Liver (tissue), 9 donors: ENCODE measurements around the gene STXBP1. TPM values are rescaled to one million over a fixed set of nuclear protein-coding genes. Genes with fewer than 3 reads are reported as not detected.

Source experiments
- DNase-seq: peaks from one replicate; pipeline ENCODE4 v3.0.0-alpha.2; 2017; ENCODE audit warnings: low spot score
- H3K27ac ChIP-seq, 2 donors: one replicate each; pipeline ENCODE4 v1.7.0; 2013; ENCODE audit warnings: inconsistent platforms in 2 of 2, low read length in 2 of 2, control low read depth in 1 of 2, low read depth in 1 of 2, mild to moderate bottlenecking in 1 of 2
- H3K27me3 ChIP-seq, 4 donors: one replicate each; pipeline versions ENCODE4 v1.6.1 to v1.7.0; 2013; ENCODE audit warnings: low read length in 3 of 4, inconsistent platforms in 1 of 4, mild to moderate bottlenecking in 1 of 4, moderate library complexity in 1 of 4; ENCODE audit not compliant: control insufficient read depth in 4 of 4, insufficient read depth in 4 of 4
- H3K36me3 ChIP-seq, 4 donors: one replicate each; pipeline versions ENCODE4 v1.6.1 to v1.7.0; 2013; ENCODE audit warnings: low read length in 3 of 4, mild to moderate bottlenecking in 3 of 4, low read depth in 1 of 4, moderate library complexity in 1 of 4; ENCODE audit not compliant: control insufficient read depth in 4 of 4, insufficient read depth in 3 of 4
- H3K4me1 ChIP-seq, 4 donors: one replicate each; pipeline versions ENCODE4 v1.6.1 to v1.7.0; 2013; ENCODE audit warnings: low read length in 3 of 4, mild to moderate bottlenecking in 3 of 4, moderate library complexity in 1 of 4; ENCODE audit not compliant: control insufficient read depth in 4 of 4, insufficient read depth in 4 of 4
- H3K4me3 ChIP-seq, 3 donors: one replicate each; pipeline versions ENCODE4 v1.6.1 to v1.7.0; 2013; ENCODE audit warnings: low read length in 3 of 3, control low read depth in 1 of 3, low read depth in 1 of 3, mild to moderate bottlenecking in 1 of 3
- H3K9ac ChIP-seq, 2 donors: one replicate each; pipeline ENCODE4 v1.7.0; 2013; ENCODE audit warnings: low read length in 2 of 2, mild to moderate bottlenecking in 2 of 2, moderate library complexity in 2 of 2, control low read depth in 1 of 2, low read depth in 1 of 2
- H3K9me3 ChIP-seq, 4 donors: one replicate each; pipeline versions ENCODE4 v1.6.1 to v1.7.0; 2013; ENCODE audit warnings: low read length in 3 of 4; ENCODE audit not compliant: control insufficient read depth in 4 of 4
- EGR1 ChIP-seq, 2 donors: IDR thresholded peaks; 2 replicates each; pipeline ENCODE4 v1.6.1; 2016 to 2018; ENCODE audit warnings: antibody characterized with exemption in 2 of 2, low read depth in 2 of 2
- FOXA1 ChIP-seq: IDR thresholded peaks from 2 replicates; pipeline ENCODE4 v1.6.1; 2016; ENCODE audit warnings: antibody characterized with exemption
- FOXA2 ChIP-seq: IDR thresholded peaks from 2 replicates; pipeline ENCODE4 v1.6.1; 2016; ENCODE audit warnings: antibody characterized with exemption
- GABPA ChIP-seq, 2 donors: IDR thresholded peaks in 1 of 2; conservative IDR thresholded peaks in 1 of 2; 2 replicates each; pipeline ENCODE4 v1.6.1; 2016; ENCODE audit warnings: antibody characterized with exemption in 2 of 2, mild to moderate bottlenecking in 1 of 2, moderate library complexity in 1 of 2
- HNF4A ChIP-seq, 2 donors: conservative IDR thresholded peaks; 2 replicates each; pipeline ENCODE4 v1.6.1; 2016; ENCODE audit warnings: antibody characterized with exemption in 2 of 2, mild to moderate bottlenecking in 2 of 2
- HNF4G ChIP-seq: IDR thresholded peaks from 2 replicates; pipeline ENCODE4 v1.6.1; 2016; ENCODE audit warnings: antibody characterized with exemption
- JUND ChIP-seq, 2 donors: IDR thresholded peaks; 2 replicates each; pipeline ENCODE4 v1.6.1; 2016; ENCODE audit warnings: antibody characterized with exemption in 2 of 2
- NR2F2 ChIP-seq: IDR thresholded peaks from 2 replicates; pipeline ENCODE4 v1.6.1; 2016; ENCODE audit warnings: antibody characterized with exemption
- RAD21 ChIP-seq, 2 donors: IDR thresholded peaks; 2 replicates each; pipeline ENCODE4 v1.6.1; 2016; ENCODE audit warnings: antibody characterized with exemption in 2 of 2, mild to moderate bottlenecking in 2 of 2
- RXRA ChIP-seq, 2 donors: IDR thresholded peaks; 2 replicates each; pipeline ENCODE4 v1.6.1; 2017 to 2018; ENCODE audit warnings: antibody characterized with exemption in 2 of 2, mild to moderate bottlenecking in 1 of 2
- SP1 ChIP-seq: IDR thresholded peaks from 2 replicates; pipeline ENCODE4 v1.6.1; 2018; ENCODE audit warnings: antibody characterized with exemption, mild to moderate bottlenecking
- TAF1 ChIP-seq: conservative IDR thresholded peaks from 2 replicates; pipeline ENCODE4 v1.6.1; 2016; ENCODE audit warnings: antibody characterized with exemption, mild to moderate bottlenecking
- WGBS: extraction: QIAGEN DNeasy Blood & Tissue Kit; methylation state at CpG from one replicate; pipeline ENCODE4 v1.1.7; 2013; 5-methylcytosine and 5-hydroxymethylcytosine counted together
- polyA plus RNA-seq, 2 donors: library from polyadenylated mRNA; stranded (reverse) in 1 of 2; unstranded in 1 of 2; fragments of 200-250 nt in 1 of 2; fragments of >200 nt in 1 of 2; fragmentation: Nextera tagmentation in 1 of 2; extraction: Ambion mirVana in 1 of 2; gene quantifications; one replicate each; pipeline versions ENCODE4 v1.2.1 to v1.2.3, GENCODE V29; 2013 to 2015
- total RNA-seq, 2 donors: library from RNA; depleted of rRNA; stranded (reverse); fragments of >200 nt; gene quantifications; one replicate each; pipeline ENCODE4 v1.2.3, GENCODE V29; 2014
- TF ChIP-seq, protein P1 (sequence below): IDR thresholded peaks from 2 replicates; pipeline ENCODE4 v1.6.1; 2016; ENCODE audit warnings: antibody characterized with exemption
- TF ChIP-seq, protein P2 (sequence below): IDR thresholded peaks from 2 replicates; pipeline ENCODE4 v1.6.1; 2016; ENCODE audit warnings: antibody characterized with exemption
- TF ChIP-seq, protein P3 (sequence below): IDR thresholded peaks from 2 replicates; pipeline ENCODE4 v1.6.1; 2016; ENCODE audit warnings: antibody characterized with exemption, mild to moderate bottlenecking
- TF ChIP-seq, protein P4 (sequence below): IDR thresholded peaks from 2 replicates; pipeline ENCODE4 v1.6.1; 2016; ENCODE audit warnings: antibody characterized with exemption
- TF ChIP-seq, protein P5 (sequence below): fragments of 150-350 bp; IDR thresholded peaks from 2 replicates; pipeline ENCODE4 v1.5.1; 2017; ENCODE audit warnings: improper control_type of control experiment, low read depth, low read length; ENCODE audit not compliant: missing input control
- donor health status: healthy.
- donor health status: healthy.
- donor health status: healthy.
- donor health status: healthy.
- donor health status: healthy.

Gene STXBP1
- total and polyA plus RNA-seq, 4 donors = 1.7 to 4.6 (median 2.3) TPM

DNA sequence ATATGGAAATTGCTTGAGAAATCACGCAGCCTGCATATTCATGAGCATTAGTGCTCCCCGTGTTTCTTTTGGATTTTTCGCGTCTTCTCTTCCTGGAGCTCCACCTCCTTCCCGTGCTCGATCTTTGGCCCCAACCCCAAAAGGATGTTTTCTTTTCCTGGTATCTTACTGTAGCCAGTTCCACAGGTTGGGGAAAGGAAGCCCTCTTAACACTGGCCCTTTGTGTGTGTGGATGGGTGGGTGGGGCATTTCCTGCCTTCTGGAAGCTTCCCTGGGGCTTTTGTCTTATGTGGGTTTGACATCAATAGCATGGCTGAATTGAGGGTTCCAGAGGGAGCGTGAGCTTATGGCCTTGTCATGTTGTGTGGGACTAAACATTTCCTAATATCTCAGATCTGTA, 21.9 kb downstream of the STXBP1 start:
- no peak for DNase-seq
- Histone ChIP-seq H3K9me3 (no peaks in the 10 kb centered on the region), H3K27me3 (no peaks in the 10 kb centered on the region), H3K9ac (no peak overlapping the region), H3K4me3 (no peak overlapping the region), H3K27ac (no peak overlapping the region), H3K4me1 (peaks cover 0 to 3% (median 0%) of the 10 kb centered on the region in 4 donors), H3K36me3 (no peaks in the 10 kb centered on the region)
- TF ChIP-seq NR2F2 = peak; percentile 84
- TF ChIP-seq, protein P1, sequence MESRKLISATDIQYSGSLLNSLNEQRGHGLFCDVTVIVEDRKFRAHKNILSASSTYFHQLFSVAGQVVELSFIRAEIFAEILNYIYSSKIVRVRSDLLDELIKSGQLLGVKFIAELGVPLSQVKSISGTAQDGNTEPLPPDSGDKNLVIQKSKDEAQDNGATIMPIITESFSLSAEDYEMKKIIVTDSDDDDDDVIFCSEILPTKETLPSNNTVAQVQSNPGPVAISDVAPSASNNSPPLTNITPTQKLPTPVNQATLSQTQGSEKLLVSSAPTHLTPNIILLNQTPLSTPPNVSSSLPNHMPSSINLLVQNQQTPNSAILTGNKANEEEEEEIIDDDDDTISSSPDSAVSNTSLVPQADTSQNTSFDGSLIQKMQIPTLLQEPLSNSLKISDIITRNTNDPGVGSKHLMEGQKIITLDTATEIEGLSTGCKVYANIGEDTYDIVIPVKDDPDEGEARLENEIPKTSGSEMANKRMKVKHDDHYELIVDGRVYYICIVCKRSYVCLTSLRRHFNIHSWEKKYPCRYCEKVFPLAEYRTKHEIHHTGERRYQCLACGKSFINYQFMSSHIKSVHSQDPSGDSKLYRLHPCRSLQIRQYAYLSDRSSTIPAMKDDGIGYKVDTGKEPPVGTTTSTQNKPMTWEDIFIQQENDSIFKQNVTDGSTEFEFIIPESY = no peak
- TF ChIP-seq, protein P2, sequence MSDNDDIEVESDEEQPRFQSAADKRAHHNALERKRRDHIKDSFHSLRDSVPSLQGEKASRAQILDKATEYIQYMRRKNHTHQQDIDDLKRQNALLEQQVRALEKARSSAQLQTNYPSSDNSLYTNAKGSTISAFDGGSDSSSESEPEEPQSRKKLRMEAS = peak; percentile 46
- WGBS = 75% methylated on average over 7 of the region's 7 CpGs

DNA sequence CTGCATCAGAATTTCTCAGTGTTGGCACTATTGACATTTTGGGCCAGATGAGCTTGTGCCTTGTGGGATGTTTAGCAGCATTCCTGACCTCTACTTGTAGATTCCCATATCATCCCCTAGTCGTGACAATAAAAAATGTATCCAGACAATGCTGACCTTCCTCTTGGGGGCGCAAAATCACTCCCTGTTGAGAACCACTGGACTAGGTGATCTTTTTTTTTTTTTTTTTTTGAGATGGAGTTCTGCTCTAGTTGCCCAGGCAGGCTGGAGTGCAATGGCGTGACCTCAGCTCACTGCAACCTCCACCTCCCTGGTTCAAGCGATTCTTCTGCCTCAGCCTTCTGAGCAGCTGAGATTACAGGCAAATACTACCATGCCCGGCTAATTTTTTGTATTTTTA, 22.6 kb downstream of the STXBP1 start:
- no peak for DNase-seq
- Histone ChIP-seq H3K4me3 (no peak overlapping the region), H3K36me3 (no peaks in the 10 kb centered on the region), H3K27ac (no peak overlapping the region), H3K9me3 (no peaks in the 10 kb centered on the region), H3K4me1 (peaks cover 0 to 3% (median 0%) of the 10 kb centered on the region in 4 donors), H3K9ac (no peak overlapping the region), H3K27me3 (no peaks in the 10 kb centered on the region)
- TF ChIP-seq GABPA (IDR thresholded peaks at IDR 0.05 in 1 of 2, conservative IDR thresholded peaks at IDR 0.05 in 1 of 2) (no peak), HNF4A (conservative IDR thresholded peaks at IDR 0.05) (no peak), TAF1 (no peak), RXRA (IDR thresholded peaks at IDR 0.05) (no peak), EGR1 (IDR thresholded peaks at IDR 0.05; ENCODE audit: low read depth in 2 of 2) (no peak), FOXA1 (no peak), NR2F2 (no peak), JUND (IDR thresholded peaks at IDR 0.05) (no peak), FOXA2 (no peak), SP1 (no peak), RAD21 (IDR thresholded peaks at IDR 0.05) (no peak), HNF4G (no peak)
- TF ChIP-seq, protein P2 = no peak
- TF ChIP-seq, protein P3, sequence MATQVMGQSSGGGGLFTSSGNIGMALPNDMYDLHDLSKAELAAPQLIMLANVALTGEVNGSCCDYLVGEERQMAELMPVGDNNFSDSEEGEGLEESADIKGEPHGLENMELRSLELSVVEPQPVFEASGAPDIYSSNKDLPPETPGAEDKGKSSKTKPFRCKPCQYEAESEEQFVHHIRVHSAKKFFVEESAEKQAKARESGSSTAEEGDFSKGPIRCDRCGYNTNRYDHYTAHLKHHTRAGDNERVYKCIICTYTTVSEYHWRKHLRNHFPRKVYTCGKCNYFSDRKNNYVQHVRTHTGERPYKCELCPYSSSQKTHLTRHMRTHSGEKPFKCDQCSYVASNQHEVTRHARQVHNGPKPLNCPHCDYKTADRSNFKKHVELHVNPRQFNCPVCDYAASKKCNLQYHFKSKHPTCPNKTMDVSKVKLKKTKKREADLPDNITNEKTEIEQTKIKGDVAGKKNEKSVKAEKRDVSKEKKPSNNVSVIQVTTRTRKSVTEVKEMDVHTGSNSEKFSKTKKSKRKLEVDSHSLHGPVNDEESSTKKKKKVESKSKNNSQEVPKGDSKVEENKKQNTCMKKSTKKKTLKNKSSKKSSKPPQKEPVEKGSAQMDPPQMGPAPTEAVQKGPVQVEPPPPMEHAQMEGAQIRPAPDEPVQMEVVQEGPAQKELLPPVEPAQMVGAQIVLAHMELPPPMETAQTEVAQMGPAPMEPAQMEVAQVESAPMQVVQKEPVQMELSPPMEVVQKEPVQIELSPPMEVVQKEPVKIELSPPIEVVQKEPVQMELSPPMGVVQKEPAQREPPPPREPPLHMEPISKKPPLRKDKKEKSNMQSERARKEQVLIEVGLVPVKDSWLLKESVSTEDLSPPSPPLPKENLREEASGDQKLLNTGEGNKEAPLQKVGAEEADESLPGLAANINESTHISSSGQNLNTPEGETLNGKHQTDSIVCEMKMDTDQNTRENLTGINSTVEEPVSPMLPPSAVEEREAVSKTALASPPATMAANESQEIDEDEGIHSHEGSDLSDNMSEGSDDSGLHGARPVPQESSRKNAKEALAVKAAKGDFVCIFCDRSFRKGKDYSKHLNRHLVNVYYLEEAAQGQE = no peak
- TF ChIP-seq, protein P1 = no peak
- TF ChIP-seq, protein P4, sequence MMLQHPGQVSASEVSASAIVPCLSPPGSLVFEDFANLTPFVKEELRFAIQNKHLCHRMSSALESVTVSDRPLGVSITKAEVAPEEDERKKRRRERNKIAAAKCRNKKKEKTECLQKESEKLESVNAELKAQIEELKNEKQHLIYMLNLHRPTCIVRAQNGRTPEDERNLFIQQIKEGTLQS = no peak
- TF ChIP-seq, protein P5, sequence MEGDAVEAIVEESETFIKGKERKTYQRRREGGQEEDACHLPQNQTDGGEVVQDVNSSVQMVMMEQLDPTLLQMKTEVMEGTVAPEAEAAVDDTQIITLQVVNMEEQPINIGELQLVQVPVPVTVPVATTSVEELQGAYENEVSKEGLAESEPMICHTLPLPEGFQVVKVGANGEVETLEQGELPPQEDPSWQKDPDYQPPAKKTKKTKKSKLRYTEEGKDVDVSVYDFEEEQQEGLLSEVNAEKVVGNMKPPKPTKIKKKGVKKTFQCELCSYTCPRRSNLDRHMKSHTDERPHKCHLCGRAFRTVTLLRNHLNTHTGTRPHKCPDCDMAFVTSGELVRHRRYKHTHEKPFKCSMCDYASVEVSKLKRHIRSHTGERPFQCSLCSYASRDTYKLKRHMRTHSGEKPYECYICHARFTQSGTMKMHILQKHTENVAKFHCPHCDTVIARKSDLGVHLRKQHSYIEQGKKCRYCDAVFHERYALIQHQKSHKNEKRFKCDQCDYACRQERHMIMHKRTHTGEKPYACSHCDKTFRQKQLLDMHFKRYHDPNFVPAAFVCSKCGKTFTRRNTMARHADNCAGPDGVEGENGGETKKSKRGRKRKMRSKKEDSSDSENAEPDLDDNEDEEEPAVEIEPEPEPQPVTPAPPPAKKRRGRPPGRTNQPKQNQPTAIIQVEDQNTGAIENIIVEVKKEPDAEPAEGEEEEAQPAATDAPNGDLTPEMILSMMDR = no peak
- 87% methylated on average over 5 of the region's 5 CpGs for WGBS
